GM19238 (cell line): ENCODE measurements around the gene KAT6B.

Experiments used
- DNase-seq: peaks from one replicate; pipeline ENCODE4 v3.0.0; 2011; ENCODE audit warnings: low spot score; ENCODE audit not compliant: insufficient read length

KAT6B gene

GRCh38 chr10:75012471-75012870 lies 186.1 kb downstream of the KAT6B start:
- DNase-seq = no peak

- DNase-seq = no peak
Measured at GRCh38 chr10:75013007-75013406, 186.6 kb downstream of the KAT6B start.

DNA sequence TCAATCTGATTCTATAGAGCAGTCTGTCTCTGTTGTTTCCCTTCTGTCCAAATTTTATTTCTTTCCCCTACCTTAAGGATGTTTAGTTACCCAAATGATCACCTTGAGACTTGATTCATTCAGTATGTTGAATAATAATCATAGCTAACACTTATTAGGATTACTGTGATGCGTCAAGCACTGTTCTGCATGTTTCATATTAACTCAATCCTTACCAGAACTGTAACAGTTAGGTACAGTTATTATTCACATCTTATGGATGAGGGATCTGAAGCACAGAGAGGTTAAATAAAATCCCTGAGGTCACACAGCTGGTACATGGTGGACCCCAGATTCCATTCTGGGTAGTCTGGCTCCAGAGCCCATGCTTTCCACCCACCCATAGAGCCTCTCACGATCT lies 187.1 kb downstream of the KAT6B start:
- no peak for DNase-seq

- no peak for DNase-seq
Measured at GRCh38 chr10:75014516-75015230, 188.3 kb downstream of the KAT6B start.

GRCh38 chr10:75015442-75015841 lies 189.0 kb downstream of the KAT6B start:
- DNase-seq = no peak

DNA sequence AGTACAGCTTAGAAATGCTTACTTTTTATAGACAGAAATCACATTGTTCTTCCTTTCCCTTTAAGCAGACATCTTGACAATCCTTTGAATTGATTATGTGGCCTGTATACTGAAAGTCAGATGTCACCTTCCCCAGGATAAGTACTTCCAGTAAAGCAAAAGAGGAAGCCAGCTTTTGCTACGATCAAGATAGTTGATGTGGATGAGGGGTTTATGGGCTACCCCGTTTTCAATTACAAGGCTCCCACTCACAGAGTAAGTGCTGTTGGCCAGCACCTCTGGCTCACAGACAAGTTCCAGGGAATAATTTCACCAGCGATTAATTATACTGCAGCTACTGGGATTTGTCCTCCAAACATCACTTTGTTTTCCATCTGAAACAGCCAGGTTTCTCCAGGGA lies 189.9 kb downstream of the KAT6B start:
- no peak for DNase-seq

GRCh38 chr10:75018251-75018650 lies 191.9 kb downstream of the KAT6B start:
- no peak for DNase-seq

GRCh38 chr10:75018686-75019307 lies 192.4 kb downstream of the KAT6B start:
- DNase-seq = no peak

- no peak for DNase-seq
Measured at GRCh38 chr10:75019370-75019769, 193.0 kb downstream of the KAT6B start.

DNA sequence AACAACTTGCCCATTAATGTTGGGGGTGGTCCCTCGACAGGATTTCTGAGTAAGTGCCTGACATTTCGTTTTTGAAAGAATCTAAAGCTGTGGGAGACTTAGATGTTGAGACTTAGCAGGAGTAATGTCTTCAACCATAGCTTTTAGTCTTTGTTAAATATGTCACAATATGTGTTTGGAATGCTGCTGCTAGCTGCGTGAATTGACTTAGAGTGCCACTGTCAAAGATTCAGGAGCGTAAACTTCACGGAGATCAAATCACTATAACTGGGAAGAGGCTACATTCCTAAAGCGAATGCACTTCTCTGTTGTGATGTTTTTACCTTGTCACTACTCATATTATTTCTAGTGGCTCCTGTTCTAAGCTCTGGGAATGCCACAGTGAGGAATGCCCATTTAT lies 193.8 kb downstream of the KAT6B start:
- DNase-seq = no peak

DNA sequence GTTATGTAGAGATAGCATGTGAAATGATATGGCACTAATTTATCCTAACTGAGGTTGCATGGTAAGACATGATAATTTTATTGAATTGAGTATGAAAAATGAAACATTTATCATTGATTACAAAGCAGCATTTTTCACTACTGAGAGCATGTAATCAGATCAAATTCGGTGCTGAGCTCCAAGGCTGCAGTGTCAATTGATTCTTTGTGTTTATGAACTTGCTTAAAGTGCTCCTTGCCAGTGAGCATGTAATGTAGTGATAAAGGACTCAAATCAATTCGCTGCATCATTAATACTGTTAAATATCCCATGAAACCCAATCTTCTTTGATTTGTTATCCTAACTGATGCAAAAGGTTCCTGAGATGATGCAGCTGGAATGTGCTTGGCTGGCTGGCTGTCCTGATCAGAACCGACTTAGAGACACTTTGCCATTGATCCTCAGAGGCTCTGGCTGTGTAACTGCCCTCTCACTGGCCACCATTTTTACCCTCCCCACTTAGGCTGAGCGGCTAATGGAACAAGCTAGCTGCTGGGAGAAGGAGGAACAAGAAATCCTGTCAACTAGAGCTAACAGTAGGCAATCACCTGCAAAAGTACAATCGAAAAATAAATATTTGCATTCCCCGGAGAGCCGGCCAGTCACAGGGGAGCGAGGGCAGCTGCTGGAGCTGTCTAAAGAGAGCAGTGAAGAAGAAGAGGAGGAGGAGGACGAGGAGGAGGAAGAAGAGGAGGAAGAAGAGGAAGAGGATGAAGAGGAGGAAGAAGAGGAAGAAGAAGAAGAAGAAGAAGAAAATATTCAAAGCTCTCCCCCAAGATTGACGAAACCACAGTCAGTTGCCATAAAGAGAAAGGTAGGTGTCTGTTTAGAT lies 195.2 kb downstream of the KAT6B start:
- DNase-seq = no peak

DNA sequence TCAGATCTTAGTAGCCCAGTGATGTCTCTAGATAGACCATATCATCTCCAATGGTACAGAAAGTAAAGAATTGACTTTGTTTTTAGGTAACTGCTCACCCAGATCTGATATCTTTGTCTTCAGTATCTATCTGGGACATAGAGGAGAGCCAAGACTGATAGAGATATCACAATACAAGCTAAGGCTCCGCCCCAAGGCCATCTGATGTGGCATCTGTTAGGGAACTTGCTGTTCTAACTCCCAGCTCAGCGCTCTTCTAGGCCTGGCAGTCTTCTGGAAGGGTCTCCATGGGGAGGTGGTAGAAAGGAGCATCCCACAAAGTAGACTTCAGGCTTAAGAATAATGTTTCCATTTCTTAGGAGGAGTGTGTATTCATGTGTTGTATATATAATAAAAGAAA lies 196.7 kb downstream of the KAT6B start:
- no peak for DNase-seq

- DNase-seq = no peak
Measured at GRCh38 chr10:75024971-75025523, 198.6 kb downstream of the KAT6B start.

DNA sequence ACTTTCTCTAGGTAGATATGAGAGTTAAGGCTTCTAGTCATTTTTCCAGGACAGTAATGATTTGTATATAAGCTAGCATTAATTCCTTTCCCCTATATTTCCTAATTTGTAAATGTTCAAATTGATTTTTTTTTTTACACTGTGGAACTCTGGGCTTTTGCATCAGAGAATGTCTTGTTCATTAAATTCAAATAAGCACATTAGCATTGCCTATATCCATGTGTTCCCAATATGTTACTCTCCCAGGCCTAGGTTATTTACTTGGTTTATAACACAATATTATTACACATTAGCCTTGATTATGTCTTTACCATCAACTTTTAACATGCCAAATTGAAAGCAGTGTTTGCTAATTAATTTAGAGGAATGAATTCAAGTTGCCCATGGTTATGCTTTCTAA lies 201.6 kb downstream of the KAT6B start:
- DNase-seq = no peak

GRCh38 chr10:75028748-75029147 lies 202.3 kb downstream of the KAT6B start:
- DNase-seq = no peak

DNA sequence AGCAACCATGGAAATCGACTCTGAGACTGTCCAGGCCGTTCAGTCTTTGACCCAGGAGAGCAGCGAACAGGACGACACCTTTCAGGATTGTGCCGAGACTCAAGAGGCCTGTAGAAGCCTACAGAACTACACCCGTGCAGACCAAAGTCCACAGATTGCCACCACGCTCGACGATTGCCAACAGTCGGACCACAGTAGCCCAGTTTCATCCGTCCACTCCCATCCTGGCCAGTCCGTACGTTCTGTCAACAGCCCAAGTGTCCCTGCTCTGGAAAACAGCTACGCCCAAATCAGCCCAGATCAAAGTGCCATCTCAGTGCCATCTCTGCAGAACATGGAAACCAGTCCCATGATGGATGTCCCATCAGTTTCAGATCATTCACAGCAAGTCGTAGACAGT lies 203.0 kb downstream of the KAT6B start:
- DNase-seq = no peak

- no peak for DNase-seq
Measured at GRCh38 chr10:75029857-75030256, 203.5 kb downstream of the KAT6B start.

GRCh38 chr10:75030371-75030770 lies 204.0 kb downstream of the KAT6B start:
- DNase-seq = no peak

DNA sequence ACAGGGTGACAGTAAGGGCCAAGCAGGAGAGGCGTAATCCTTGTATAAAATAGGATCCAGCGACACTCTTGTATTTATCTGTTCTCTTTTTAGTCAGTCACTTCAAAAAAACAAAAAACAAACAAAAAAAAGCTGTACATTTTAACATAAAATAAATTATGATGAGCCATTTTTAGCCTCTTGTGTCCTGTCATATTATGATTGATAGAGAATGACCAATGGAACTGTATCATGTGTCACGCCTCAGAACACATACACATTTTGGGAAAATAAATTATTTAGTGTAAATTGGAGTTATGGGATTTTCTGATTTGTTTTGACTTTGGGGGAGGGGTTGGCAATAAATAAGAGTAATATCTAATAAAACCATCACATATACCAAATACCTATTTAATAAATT lies 205.7 kb downstream of the KAT6B start:
- no peak for DNase-seq

DNA sequence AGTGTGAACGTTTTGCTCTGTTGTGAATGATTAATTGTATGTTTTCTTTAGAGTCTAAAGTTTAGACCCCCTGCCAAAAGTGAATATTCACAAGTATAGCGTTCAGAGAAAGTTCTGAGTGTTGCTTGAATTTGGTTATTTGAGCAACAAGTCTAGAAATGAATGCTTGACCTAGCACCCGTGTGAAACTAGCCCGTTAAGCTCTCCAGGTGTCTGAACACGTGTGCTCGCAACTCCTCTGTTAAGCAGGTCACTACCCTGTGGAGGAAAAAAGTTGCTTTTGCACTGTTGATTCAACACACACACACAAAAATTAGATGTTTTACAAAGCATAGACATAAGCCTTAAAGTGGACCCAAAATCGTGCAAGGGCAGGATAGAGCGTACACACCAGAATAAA lies 206.4 kb downstream of the KAT6B start:
- no peak for DNase-seq

DNA sequence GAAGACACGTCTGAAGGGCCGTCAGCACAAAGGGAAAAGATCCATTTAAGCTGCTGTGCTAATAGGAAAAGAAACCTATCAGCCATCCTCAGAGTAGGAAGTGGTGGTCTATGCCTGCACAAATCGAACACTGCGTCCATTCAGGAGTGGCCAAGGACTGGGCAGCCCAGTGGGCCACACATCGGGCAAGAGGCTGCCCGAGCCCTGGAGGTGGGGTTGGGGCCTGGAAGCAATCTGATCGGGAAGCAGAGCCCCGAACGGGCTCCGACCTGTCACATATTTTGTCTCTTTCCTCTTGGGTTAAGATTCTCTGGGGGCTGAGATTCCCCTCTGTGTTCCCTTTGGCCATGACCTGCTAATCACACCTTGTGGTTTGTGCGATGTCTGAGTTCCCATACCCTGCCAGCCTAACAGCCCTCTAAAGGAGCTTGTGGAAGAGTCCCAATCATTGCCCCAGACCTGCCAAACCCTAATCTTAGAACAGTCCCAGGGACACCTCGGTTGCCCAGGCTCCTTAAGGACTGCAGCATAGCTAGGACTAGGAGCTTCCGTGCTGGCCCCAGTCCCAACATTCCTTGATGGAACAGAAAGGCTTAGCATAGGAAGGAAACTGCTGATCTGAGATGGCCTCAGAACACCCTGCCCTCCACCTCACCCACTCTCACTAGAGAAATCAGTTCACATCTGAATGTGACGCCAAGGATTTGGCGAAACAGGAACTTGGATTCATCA lies 207.2 kb downstream of the KAT6B start:
- DNase-seq = no peak
